T47D (cell line): ENCODE results near the gene SNU13.
"Not testable (repeated sequence)": the region's sequence is repeated elsewhere in the genome, so short reads cannot be mapped to it uniquely, and the experiment has no call there.

Source experiments
- DNase-seq, 2 experiments: peaks; one replicate each; pipeline versions ENCODE4 v3.0.0 to v3.0.0-alpha.2; 2011 to 2012; ENCODE audit warnings: low read depth in 1 of 2, low spot score in 1 of 2
- JUND ChIP-seq: IDR thresholded peaks from 2 replicates; pipeline ENCODE4 v1.6.1; 2012; ENCODE audit warnings: low read depth
- in situ Hi-C: cut with HindIII; loops from 2 replicates; pipeline ENCODE4 v1.10.0; 2016; ENCODE audit warnings: low sequenced_read_pairs, low pct_unique_long_range_greater_than_20kb

The SNU13 gene

GRCh38 chr22:41668971-41669911 lies 19.4 kb downstream of the SNU13 start:
- no peak for TF ChIP-seq JUND
- in situ Hi-C loops, result no loop called here

GRCh38 chr22:41664951-41665350 lies 23.7 kb downstream of the SNU13 start:
- no peak for TF ChIP-seq JUND
- no peak for DNase-seq
- in situ Hi-C loops, result no loop called here

More at GRCh38 chr22:41668971-41669911, 19.4 kb downstream of the SNU13 start:
- no peak for DNase-seq

- no peak for DNase-seq
- in situ Hi-C loops, result no loop called here
- no peak for TF ChIP-seq JUND
Measured at GRCh38 chr22:41664490-41664889, 24.2 kb downstream of the SNU13 start.

GRCh38 chr22:41663594-41663993 lies 25.1 kb downstream of the SNU13 start:
- DNase-seq, in situ Hi-C loops: not testable (repeated sequence)

- DNase-seq, result no peak
- in situ Hi-C loops, result no loop called here
- no peak for TF ChIP-seq JUND
Measured at GRCh38 chr22:41661713-41662112, 27.0 kb downstream of the SNU13 start.

- no peak for TF ChIP-seq JUND
- no peak for DNase-seq
- in situ Hi-C loops, result no loop called here
Measured at GRCh38 chr22:41661088-41661487, 27.6 kb downstream of the SNU13 start.

- no peak for TF ChIP-seq JUND
- DNase-seq, result no peak
- in situ Hi-C loops, result no loop called here
Measured at GRCh38 chr22:41660416-41660815, 28.3 kb downstream of the SNU13 start.

GRCh38 chr22:41659941-41660340 lies 28.7 kb downstream of the SNU13 start:
- in situ Hi-C loops, result no loop called here
- TF ChIP-seq JUND, result no peak
- DNase-seq, result no peak

GRCh38 chr22:41658869-41659268 lies 29.8 kb downstream of the SNU13 start:
- in situ Hi-C loops, result no loop called here
- no peak for TF ChIP-seq JUND
- DNase-seq, result no peak

GRCh38 chr22:41657709-41658108 lies 31.0 kb downstream of the SNU13 start:
- DNase-seq, result no peak
- in situ Hi-C loops, result no loop called here
- TF ChIP-seq JUND, result no peak

- DNase-seq, result no peak
- in situ Hi-C loops, result no loop called here
- no peak for TF ChIP-seq JUND
Measured at GRCh38 chr22:41656556-41656955, 32.1 kb downstream of the SNU13 start.

GRCh38 chr22:41654322-41654721 lies 34.3 kb downstream of the SNU13 start:
- in situ Hi-C loops, result no loop called here
- TF ChIP-seq JUND, result no peak

GRCh38 chr22:41650821-41651220 lies 37.8 kb downstream of the SNU13 start:
- in situ Hi-C loops, result no loop called here
- no peak for TF ChIP-seq JUND
- no peak for DNase-seq

More at GRCh38 chr22:41654322-41654721, 34.3 kb downstream of the SNU13 start:
- no peak for DNase-seq

GRCh38 chr22:41650229-41650628 lies 38.4 kb downstream of the SNU13 start:
- in situ Hi-C loops, result no loop called here
- no peak for TF ChIP-seq JUND
- no peak for DNase-seq
